Osteoblast (primary cell): ENCODE results near the gene SLC16A2. TPM values are rescaled to one million over a fixed set of nuclear protein-coding genes. Genes with fewer than 3 reads are reported as not detected.

ENCODE experiments used
- DNase-seq: peaks from one replicate; pipeline ENCODE4 v3.0.0; 2011; ENCODE audit warnings: low spot score, mixed read lengths; ENCODE audit not compliant: insufficient read length; ENCODE audit errors: missing footprints
- H2AFZ ChIP-seq: 2 replicates; pipeline ENCODE4 v1.6.0; 2011; ENCODE audit warnings: mild to moderate bottlenecking, low read length
- H3K27ac ChIP-seq: 2 replicates; pipeline ENCODE4 v1.5.1; 2011; ENCODE audit warnings: mild to moderate bottlenecking, low read depth, low read length, moderate library complexity
- H3K27me3 ChIP-seq: 2 replicates; pipeline ENCODE4 v1.6.0; 2012; ENCODE audit warnings: mild to moderate bottlenecking, control low read depth, inconsistent platforms, low read length, moderate library complexity; ENCODE audit not compliant: insufficient read depth
- H3K36me3 ChIP-seq: 2 replicates; pipeline ENCODE4 v1.5.1; 2011; ENCODE audit warnings: mild to moderate bottlenecking, low read length, control low read depth, moderate library complexity; ENCODE audit not compliant: insufficient read depth
- H3K4me1 ChIP-seq: 2 replicates; pipeline ENCODE4 v1.5.1; 2011; ENCODE audit warnings: mild to moderate bottlenecking, low read length, control low read depth, moderate library complexity; ENCODE audit not compliant: insufficient read depth
- H3K4me2 ChIP-seq: 2 replicates; pipeline ENCODE4 v1.6.0; 2011; ENCODE audit warnings: mild to moderate bottlenecking, low read length; ENCODE audit not compliant: insufficient read depth
- H3K4me3 ChIP-seq: fragments of 200-600 bp; sonication (generic); 3 replicates; pipeline ENCODE4 v1.5.1; 2012; ENCODE audit warnings: mild to moderate bottlenecking, low read length, inconsistent platforms; ENCODE audit not compliant: insufficient read depth
- H3K79me2 ChIP-seq: 2 replicates; pipeline ENCODE4 v1.6.0; 2012; ENCODE audit warnings: mild to moderate bottlenecking, low read length, control low read depth, inconsistent platforms; ENCODE audit not compliant: insufficient read depth
- H3K9me3 ChIP-seq: 2 replicates; pipeline ENCODE4 v1.5.1; 2011; ENCODE audit warnings: low read depth, low read length, control low read depth
- H4K20me1 ChIP-seq: 2 replicates; pipeline ENCODE4 v1.6.0; 2012; ENCODE audit warnings: mild to moderate bottlenecking, low read length, control low read depth; ENCODE audit not compliant: insufficient read depth
- small RNA-seq: library from RNA; depleted of rRNA; stranded (forward); fragments of <200 nt; gene quantifications from one replicate; pipeline ENCODE3, GENCODE V24; 2012
- total RNA-seq: library from RNA; depleted of rRNA; stranded (reverse); fragments of >200 nt; gene quantifications from 2 replicates; pipeline ENCODE4 v1.2.3, GENCODE V29; 2012
- TF ChIP-seq, protein P1 (sequence below): IDR thresholded peaks from 2 replicates; pipeline ENCODE4 v1.5.1; 2011; ENCODE audit warnings: mild to moderate bottlenecking, low read depth, low read length, moderate library complexity; ENCODE audit errors: extremely low read depth

Gene SLC16A2
- total RNA-seq, 1 donor: 11.6 TPM

DNA sequence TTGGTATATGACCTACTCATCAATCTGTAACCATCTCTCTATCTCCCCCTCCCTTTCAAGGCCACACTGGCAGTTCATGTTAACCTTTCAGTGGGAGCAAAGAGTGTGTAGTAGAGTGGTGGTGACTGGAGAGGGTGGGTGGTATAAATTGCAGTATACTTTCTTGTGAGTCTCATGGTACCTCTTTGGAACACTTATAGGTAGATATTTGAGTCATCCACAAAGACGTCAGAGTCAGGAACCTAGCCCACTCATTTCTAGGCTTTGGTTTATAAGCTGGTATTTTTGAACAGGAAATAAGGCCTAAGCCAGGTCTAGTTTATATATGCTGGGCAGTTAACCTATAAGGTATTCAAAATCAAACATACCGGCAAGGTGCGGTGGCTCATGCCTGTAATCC lies 156.8 kb downstream of the SLC16A2 start:
- H3K27me3 ChIP-seq: no peaks in the 10 kb centered on the region
- no peak overlapping the region for H3K4me2 ChIP-seq
- no peaks in the 10 kb centered on the region for H3K36me3 ChIP-seq
- H4K20me1 ChIP-seq: no peaks in the 10 kb centered on the region
- H3K79me2 ChIP-seq: no peaks in the 10 kb centered on the region
- no peaks in the 10 kb centered on the region for H3K9me3 ChIP-seq
- DNase-seq: peak; percentile 52
- no peak overlapping the region for H3K27ac ChIP-seq
- no peaks in the 10 kb centered on the region for H3K4me1 ChIP-seq
- no peak overlapping the region for H2AFZ ChIP-seq
- TF ChIP-seq, protein P1, sequence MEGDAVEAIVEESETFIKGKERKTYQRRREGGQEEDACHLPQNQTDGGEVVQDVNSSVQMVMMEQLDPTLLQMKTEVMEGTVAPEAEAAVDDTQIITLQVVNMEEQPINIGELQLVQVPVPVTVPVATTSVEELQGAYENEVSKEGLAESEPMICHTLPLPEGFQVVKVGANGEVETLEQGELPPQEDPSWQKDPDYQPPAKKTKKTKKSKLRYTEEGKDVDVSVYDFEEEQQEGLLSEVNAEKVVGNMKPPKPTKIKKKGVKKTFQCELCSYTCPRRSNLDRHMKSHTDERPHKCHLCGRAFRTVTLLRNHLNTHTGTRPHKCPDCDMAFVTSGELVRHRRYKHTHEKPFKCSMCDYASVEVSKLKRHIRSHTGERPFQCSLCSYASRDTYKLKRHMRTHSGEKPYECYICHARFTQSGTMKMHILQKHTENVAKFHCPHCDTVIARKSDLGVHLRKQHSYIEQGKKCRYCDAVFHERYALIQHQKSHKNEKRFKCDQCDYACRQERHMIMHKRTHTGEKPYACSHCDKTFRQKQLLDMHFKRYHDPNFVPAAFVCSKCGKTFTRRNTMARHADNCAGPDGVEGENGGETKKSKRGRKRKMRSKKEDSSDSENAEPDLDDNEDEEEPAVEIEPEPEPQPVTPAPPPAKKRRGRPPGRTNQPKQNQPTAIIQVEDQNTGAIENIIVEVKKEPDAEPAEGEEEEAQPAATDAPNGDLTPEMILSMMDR: no peak
- no peak overlapping the region for H3K4me3 ChIP-seq

DNA sequence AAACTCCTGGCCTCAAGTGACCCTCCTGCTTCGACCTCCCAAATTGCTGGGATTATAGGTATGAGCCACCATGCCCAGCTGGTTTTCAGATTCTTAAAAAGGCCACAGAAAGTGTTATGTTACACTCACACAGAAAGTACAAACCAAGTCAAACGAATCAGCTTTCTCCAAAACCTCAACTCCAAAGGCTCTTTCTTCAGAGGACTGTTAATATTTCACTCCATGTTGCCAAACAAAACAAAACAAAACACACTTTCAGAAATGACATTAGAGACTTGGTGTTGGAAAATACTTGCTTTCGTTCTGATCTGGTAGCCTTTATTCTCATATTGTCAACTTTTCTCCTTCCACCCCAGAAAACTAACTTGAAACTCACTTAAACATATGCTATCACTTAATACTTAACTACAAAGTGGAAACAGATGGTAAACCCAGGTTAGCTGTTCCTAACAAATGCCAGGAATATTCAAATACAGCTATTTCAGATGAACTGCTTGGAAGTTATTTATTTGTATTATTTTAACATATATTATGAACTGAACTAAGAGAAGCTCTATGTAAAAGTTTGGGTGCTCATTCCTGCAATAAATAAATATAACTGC lies 158.4 kb downstream of the SLC16A2 start:
- Histone ChIP-seq H3K4me3 (no peak overlapping the region), H3K79me2 (no peaks in the 10 kb centered on the region), H3K27me3 (no peaks in the 10 kb centered on the region), H3K9me3 (no peaks in the 10 kb centered on the region), H3K27ac (no peak overlapping the region), H4K20me1 (no peaks in the 10 kb centered on the region), H3K4me2 (no peak overlapping the region), H2AFZ (no peak overlapping the region), H3K4me1 (no peaks in the 10 kb centered on the region), H3K36me3 (no peaks in the 10 kb centered on the region)
- TF ChIP-seq, protein P1: no peak
- DNase-seq: no peak

Small RNA genes lying within 50 kb of the gene (small RNA-seq; reads per million reads assigned to genes)
- not detected for gene RN7SL790P

Other genes with a start within 250 kb of the SLC16A2 start
- not detected in 2 replicates for gene ZCCHC13, start 117.3 kb upstream of the SLC16A2 start, total RNA-seq
- 56.0 and 61.2 TPM in 2 replicates for gene RLIM, start 193.1 kb downstream of the SLC16A2 start, total RNA-seq